GM19468 (cell line): ENCODE results near the gene FKBP10.
"Not testable (repeated sequence)": the region's sequence is repeated elsewhere in the genome, so short reads cannot be mapped to it uniquely, and the experiment has no call there.

ENCODE experiments used
- ATAC-seq: cut with Tn5 transposase; IDR thresholded peaks from one replicate; pipeline ENCODE4 v1.9.1; 2021; ENCODE audit warnings: mild to moderate bottlenecking, moderate library complexity, moderate number of reproducible peaks; ENCODE audit not compliant: unreplicated experiment; ENCODE audit errors: extremely low read depth

Gene FKBP10

GRCh38 chr17:41812381-41813151 is at the start of gene FKBP10:
TSS of gene FKBP10 (plus strand) at chr17:41813004. CDS start at chr17:41813035, 31 bp downstream.
- ATAC-seq, result no peak

- no peak for ATAC-seq
These were observed 49.5 kb upstream of the FKBP10 start for GRCh38 chr17:41763327-41763726.

GRCh38 chr17:41766135-41766534 is 46.7 kb upstream of the FKBP10 start:
- no peak for ATAC-seq

- ATAC-seq, result no peak
These were observed 45.3 kb upstream of the FKBP10 start for GRCh38 chr17:41767324-41768042.

GRCh38 chr17:41768682-41769288 is 44.0 kb upstream of the FKBP10 start:
- ATAC-seq, result no peak

GRCh38 chr17:41769346-41769862 is 43.4 kb upstream of the FKBP10 start:
- ATAC-seq, result no peak

GRCh38 chr17:41769985-41770384 is 42.8 kb upstream of the FKBP10 start:
- ATAC-seq, result no peak

GRCh38 chr17:41771389-41772206 is 41.2 kb upstream of the FKBP10 start:
- ATAC-seq, result no peak

- no peak for ATAC-seq
These were observed 40.6 kb upstream of the FKBP10 start for GRCh38 chr17:41772218-41772585.

- ATAC-seq, result no peak
These were observed 40.1 kb upstream of the FKBP10 start for GRCh38 chr17:41772586-41773189.

GRCh38 chr17:41773190-41773588 is 39.6 kb upstream of the FKBP10 start:
- no peak for ATAC-seq

- no peak for ATAC-seq
These were observed 39.0 kb upstream of the FKBP10 start for GRCh38 chr17:41773731-41774193.

- ATAC-seq, result no peak
These were observed 37.2 kb upstream of the FKBP10 start for GRCh38 chr17:41775394-41776226.

GRCh38 chr17:41776262-41776900 is 36.4 kb upstream of the FKBP10 start:
- not testable (repeated sequence) for ATAC-seq

- ATAC-seq, result no peak
These were observed 35.6 kb upstream of the FKBP10 start for GRCh38 chr17:41777157-41777573.

GRCh38 chr17:41777574-41778188 is 35.1 kb upstream of the FKBP10 start:
- ATAC-seq, result no peak

- no peak for ATAC-seq
These were observed 32.9 kb upstream of the FKBP10 start for GRCh38 chr17:41779954-41780353.
